ENCODE results near the gene RGSL1.

DNA sequence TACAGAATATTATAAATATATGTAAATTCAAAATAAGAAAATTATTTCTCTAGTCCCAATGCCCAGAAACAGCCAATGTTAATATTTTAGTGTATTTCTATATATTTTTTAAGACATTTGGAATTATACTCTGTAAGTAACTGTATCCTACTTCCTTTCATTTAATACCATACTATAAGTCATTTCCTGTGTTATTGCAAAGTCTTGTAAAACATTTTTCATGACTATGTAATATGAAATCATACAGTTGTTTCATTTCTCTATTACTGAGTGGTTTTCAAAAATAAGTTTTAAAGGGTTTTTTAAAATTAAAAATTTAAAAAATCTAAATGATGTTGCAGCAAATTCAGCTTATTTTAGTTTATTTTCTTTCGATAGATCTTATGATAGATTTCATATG lies 137.1 kb downstream of the RGSL1 start:
- TF ChIP-seq EZH2 (IDR thresholded peaks at IDR 0.05; ENCODE audit: borderline replicate concordance, low read depth, low read length, severe bottlenecking): no peak
- TF ChIP-seq, protein P1, sequence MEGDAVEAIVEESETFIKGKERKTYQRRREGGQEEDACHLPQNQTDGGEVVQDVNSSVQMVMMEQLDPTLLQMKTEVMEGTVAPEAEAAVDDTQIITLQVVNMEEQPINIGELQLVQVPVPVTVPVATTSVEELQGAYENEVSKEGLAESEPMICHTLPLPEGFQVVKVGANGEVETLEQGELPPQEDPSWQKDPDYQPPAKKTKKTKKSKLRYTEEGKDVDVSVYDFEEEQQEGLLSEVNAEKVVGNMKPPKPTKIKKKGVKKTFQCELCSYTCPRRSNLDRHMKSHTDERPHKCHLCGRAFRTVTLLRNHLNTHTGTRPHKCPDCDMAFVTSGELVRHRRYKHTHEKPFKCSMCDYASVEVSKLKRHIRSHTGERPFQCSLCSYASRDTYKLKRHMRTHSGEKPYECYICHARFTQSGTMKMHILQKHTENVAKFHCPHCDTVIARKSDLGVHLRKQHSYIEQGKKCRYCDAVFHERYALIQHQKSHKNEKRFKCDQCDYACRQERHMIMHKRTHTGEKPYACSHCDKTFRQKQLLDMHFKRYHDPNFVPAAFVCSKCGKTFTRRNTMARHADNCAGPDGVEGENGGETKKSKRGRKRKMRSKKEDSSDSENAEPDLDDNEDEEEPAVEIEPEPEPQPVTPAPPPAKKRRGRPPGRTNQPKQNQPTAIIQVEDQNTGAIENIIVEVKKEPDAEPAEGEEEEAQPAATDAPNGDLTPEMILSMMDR (IDR thresholded peaks at IDR 0.05; ENCODE audit: borderline replicate concordance, extremely low read depth, low read length, poor library complexity, severe bottlenecking): no peak

All from DND-41 (cell line).